ENCODE results near the gene PTPN3. TPM values are rescaled to one million over a fixed set of nuclear protein-coding genes. Genes with fewer than 3 reads are reported as not detected.

PTPN3 gene
- total and polyA plus RNA-seq, 2 experiments from 2014 or later, result 1.4 to 2.6 TPM

DNA sequence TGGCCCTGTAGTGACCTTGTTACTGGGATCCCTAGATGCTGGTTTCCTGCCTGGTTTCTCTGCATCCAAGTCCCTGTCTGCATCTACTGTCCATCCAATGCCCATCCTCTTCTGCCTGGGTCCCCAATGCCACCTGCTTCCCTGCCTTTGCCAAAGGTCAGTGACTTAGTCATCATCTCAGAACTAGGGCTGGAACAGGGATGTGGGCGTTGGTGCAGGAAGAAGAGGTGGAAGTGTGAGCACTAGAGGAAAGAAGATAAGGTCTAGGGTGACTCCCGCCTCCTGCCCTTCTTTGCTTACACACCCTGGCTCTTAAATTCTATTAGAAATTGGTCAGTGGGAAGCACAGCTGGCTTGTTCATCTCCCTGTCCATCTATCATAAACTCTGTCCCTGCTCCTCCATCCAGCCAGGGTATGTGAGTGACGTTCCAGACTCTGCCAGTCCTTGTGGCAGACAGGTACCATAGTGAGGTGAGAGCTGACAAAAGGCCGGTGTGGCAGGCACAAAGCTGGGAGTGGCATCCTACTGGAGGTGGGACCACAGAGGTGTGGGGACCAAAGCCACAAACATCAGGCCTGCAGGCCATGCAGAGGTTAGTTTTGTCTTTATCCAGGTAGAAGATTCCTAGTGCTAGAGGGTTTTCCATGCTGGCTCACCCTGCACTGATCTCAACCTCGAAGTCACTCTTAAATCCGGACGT lies 9.2 kb downstream of the PTPN3 start:
- no peak for TF ChIP-seq EZH2phosphoT487 (IDR thresholded peaks at IDR 0.05; ENCODE audit: unreplicated experiment)
- TF ChIP-seq STAT1 (IDR thresholded peaks at IDR 0.05; ENCODE audit: unreplicated experiment), result no peak
- TF ChIP-seq JUNB (IDR thresholded peaks at IDR 0.05; ENCODE audit: unreplicated experiment), result no peak
- TF ChIP-seq NANOG (IDR thresholded peaks at IDR 0.05; ENCODE audit: borderline replicate concordance), result no peak
- TF ChIP-seq CTCF (conservative IDR thresholded peaks at IDR 0.05; ENCODE audit: low read depth in 2 of 2), result no peak
- TF ChIP-seq, protein P1, sequence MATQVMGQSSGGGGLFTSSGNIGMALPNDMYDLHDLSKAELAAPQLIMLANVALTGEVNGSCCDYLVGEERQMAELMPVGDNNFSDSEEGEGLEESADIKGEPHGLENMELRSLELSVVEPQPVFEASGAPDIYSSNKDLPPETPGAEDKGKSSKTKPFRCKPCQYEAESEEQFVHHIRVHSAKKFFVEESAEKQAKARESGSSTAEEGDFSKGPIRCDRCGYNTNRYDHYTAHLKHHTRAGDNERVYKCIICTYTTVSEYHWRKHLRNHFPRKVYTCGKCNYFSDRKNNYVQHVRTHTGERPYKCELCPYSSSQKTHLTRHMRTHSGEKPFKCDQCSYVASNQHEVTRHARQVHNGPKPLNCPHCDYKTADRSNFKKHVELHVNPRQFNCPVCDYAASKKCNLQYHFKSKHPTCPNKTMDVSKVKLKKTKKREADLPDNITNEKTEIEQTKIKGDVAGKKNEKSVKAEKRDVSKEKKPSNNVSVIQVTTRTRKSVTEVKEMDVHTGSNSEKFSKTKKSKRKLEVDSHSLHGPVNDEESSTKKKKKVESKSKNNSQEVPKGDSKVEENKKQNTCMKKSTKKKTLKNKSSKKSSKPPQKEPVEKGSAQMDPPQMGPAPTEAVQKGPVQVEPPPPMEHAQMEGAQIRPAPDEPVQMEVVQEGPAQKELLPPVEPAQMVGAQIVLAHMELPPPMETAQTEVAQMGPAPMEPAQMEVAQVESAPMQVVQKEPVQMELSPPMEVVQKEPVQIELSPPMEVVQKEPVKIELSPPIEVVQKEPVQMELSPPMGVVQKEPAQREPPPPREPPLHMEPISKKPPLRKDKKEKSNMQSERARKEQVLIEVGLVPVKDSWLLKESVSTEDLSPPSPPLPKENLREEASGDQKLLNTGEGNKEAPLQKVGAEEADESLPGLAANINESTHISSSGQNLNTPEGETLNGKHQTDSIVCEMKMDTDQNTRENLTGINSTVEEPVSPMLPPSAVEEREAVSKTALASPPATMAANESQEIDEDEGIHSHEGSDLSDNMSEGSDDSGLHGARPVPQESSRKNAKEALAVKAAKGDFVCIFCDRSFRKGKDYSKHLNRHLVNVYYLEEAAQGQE (IDR thresholded peaks at IDR 0.05; ENCODE audit: unreplicated experiment), result no peak
- TF ChIP-seq CREB1 (CRISPR knock-in tag; IDR thresholded peaks at IDR 0.05; ENCODE audit: low read depth), result no peak
- TF ChIP-seq, protein P2, sequence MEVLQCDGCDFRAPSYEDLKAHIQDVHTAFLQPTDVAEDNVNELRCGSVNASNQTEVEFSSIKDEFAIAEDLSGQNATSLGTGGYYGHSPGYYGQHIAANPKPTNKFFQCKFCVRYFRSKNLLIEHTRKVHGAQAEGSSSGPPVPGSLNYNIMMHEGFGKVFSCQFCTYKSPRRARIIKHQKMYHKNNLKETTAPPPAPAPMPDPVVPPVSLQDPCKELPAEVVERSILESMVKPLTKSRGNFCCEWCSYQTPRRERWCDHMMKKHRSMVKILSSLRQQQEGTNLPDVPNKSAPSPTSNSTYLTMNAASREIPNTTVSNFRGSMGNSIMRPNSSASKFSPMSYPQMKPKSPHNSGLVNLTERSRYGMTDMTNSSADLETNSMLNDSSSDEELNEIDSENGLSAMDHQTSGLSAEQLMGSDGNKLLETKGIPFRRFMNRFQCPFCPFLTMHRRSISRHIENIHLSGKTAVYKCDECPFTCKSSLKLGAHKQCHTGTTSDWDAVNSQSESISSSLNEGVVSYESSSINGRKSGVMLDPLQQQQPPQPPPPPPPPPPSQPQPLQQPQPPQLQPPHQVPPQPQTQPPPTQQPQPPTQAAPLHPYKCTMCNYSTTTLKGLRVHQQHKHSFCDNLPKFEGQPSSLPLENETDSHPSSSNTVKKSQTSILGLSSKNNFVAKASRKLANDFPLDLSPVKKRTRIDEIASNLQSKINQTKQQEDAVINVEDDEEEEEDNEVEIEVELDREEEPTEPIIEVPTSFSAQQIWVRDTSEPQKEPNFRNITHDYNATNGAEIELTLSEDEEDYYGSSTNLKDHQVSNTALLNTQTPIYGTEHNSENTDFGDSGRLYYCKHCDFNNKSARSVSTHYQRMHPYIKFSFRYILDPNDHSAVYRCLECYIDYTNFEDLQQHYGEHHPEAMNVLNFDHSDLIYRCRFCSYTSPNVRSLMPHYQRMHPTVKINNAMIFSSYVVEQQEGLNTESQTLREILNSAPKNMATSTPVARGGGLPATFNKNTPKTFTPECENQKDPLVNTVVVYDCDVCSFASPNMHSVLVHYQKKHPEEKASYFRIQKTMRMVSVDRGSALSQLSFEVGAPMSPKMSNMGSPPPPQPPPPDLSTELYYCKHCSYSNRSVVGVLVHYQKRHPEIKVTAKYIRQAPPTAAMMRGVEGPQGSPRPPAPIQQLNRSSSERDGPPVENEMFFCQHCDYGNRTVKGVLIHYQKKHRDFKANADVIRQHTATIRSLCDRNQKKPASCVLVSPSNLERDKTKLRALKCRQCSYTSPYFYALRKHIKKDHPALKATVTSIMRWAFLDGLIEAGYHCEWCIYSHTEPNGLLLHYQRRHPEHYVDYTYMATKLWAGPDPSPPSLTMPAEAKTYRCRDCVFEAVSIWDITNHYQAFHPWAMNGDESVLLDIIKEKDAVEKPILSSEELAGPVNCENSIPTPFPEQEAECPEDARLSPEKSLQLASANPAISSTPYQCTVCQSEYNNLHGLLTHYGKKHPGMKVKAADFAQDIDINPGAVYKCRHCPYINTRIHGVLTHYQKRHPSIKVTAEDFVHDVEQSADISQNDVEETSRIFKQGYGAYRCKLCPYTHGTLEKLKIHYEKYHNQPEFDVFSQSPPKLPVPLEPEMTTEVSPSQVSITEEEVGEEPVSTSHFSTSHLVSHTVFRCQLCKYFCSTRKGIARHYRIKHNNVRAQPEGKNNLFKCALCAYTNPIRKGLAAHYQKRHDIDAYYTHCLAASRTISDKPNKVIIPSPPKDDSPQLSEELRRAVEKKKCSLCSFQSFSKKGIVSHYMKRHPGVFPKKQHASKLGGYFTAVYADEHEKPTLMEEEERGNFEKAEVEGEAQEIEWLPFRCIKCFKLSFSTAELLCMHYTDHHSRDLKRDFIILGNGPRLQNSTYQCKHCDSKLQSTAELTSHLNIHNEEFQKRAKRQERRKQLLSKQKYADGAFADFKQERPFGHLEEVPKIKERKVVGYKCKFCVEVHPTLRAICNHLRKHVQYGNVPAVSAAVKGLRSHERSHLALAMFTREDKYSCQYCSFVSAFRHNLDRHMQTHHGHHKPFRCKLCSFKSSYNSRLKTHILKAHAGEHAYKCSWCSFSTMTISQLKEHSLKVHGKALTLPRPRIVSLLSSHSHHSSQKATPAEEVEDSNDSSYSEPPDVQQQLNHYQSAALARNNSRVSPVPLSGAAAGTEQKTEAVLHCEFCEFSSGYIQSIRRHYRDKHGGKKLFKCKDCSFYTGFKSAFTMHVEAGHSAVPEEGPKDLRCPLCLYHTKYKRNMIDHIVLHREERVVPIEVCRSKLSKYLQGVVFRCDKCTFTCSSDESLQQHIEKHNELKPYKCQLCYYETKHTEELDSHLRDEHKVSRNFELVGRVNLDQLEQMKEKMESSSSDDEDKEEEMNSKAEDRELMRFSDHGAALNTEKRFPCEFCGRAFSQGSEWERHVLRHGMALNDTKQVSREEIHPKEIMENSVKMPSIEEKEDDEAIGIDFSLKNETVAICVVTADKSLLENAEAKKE (CRISPR knock-in tag; IDR thresholded peaks at IDR 0.05), result no peak
- TF ChIP-seq POLR2AphosphoS5 (IDR thresholded peaks at IDR 0.05; ENCODE audit: low read depth), result no peak
- no peak for TF ChIP-seq ZNF331 (CRISPR knock-in tag; IDR thresholded peaks at IDR 0.05; ENCODE audit: low read depth)
- TF ChIP-seq ZNF114 (CRISPR knock-in tag; IDR thresholded peaks at IDR 0.05), result no peak
- TF ChIP-seq, protein P3, sequence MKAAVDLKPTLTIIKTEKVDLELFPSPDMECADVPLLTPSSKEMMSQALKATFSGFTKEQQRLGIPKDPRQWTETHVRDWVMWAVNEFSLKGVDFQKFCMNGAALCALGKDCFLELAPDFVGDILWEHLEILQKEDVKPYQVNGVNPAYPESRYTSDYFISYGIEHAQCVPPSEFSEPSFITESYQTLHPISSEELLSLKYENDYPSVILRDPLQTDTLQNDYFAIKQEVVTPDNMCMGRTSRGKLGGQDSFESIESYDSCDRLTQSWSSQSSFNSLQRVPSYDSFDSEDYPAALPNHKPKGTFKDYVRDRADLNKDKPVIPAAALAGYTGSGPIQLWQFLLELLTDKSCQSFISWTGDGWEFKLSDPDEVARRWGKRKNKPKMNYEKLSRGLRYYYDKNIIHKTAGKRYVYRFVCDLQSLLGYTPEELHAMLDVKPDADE (IDR thresholded peaks at IDR 0.05), result no peak
- no peak for TF ChIP-seq EZH2 (IDR thresholded peaks at IDR 0.05; ENCODE audit: low read depth, unreplicated experiment)

More for the DNA sequence above, 9.2 kb downstream of the PTPN3 start:
- Histone ChIP-seq H3K79me2 (replicated peaks; ENCODE audit: insufficient read depth) (no peaks in the 10 kb centered on the region), H3F3A (replicated peaks; ENCODE audit: low read depth) (no peaks in the 10 kb centered on the region), H3K36me3 (ENCODE audit: insufficient read depth) (no peaks in the 10 kb centered on the region), H3K4me1 (ENCODE audit: insufficient read depth) (no peaks in the 10 kb centered on the region), H3K27ac (ENCODE audit: low read depth) (no peak overlapping the region), H3K4me2 (no peak overlapping the region), H4K20me1 (replicated peaks; ENCODE audit: insufficient read depth) (no peaks in the 10 kb centered on the region), H3K4me3 (no peak overlapping the region), H2AFZ (no peak overlapping the region), H3K27me3 (ENCODE audit: insufficient read depth) (no peaks in the 10 kb centered on the region), H3K9me2 (ENCODE audit: insufficient read depth) (peaks cover 8% of the 10 kb centered on the region; the same call in 1 of the 2 replicates)
- Mint-ChIP-seq H3K4me3 (no peak overlapping the region), H3K9me3 (no peaks in the 10 kb centered on the region), H3K36me3 (ENCODE audit: low read depth) (no peaks in the 10 kb centered on the region), H3K4me1 (peaks cover 7% of the 10 kb centered on the region), H3K27me3 (ENCODE audit: insufficient read depth, low read depth, poor library complexity) (peaks cover 2% of the 10 kb centered on the region), H3K27ac (no peak overlapping the region)
- DNase-seq (ENCODE audit: low spot score) (no peak), ATAC-seq (no peak)
